HAP-1 (cell line): ENCODE data around the gene CLASP2.
A peak's percentile ranks its signal among the peaks of the same experiment; 100 is the strongest.

ENCODE experiments used
- DNase-seq, 2 experiments: peaks; one replicate each; pipeline ENCODE4 v3.0.0-alpha.2; 2016 to 2020; ENCODE audit warnings: low spot score in 2 of 2
- H3K27me3 ChIP-seq: fragments of 250-450 bp; sonication (Bioruptor Pico); 2 replicates; pipeline ENCODE4 v1.5.1; 2020; ENCODE audit warnings: low read depth, mild to moderate bottlenecking, moderate library complexity
- H3K36me3 ChIP-seq: fragments of 250-450 bp; sonication (Bioruptor Pico); replicated peaks from 2 replicates; pipeline ENCODE4 v1.5.1; 2020; ENCODE audit warnings: mild to moderate bottlenecking
- H3K4me1 ChIP-seq: fragments of 250-450 bp; sonication (Bioruptor Pico); 2 replicates; pipeline ENCODE4 v1.5.1; 2020; ENCODE audit warnings: mild to moderate bottlenecking
- H3K4me3 ChIP-seq: fragments of 250-450 bp; sonication (Bioruptor Pico); 2 replicates; pipeline ENCODE4 v1.5.1; 2020; ENCODE audit warnings: mild to moderate bottlenecking, moderate library complexity
- H3K9me3 ChIP-seq: fragments of 250-450 bp; sonication (Bioruptor Pico); 2 replicates; pipeline ENCODE4 v1.5.1; 2020; ENCODE audit warnings: mild to moderate bottlenecking, moderate library complexity
- in situ Hi-C: fragments of 300-500 bp; cut with MboI; formaldehyde crosslinking; loops from 3 replicates; pipeline ENCODE4 v1.14.3; 2020; ENCODE audit warnings: low sequenced_read_pairs, inconsistent platforms, mixed read lengths

Gene CLASP2

DNA sequence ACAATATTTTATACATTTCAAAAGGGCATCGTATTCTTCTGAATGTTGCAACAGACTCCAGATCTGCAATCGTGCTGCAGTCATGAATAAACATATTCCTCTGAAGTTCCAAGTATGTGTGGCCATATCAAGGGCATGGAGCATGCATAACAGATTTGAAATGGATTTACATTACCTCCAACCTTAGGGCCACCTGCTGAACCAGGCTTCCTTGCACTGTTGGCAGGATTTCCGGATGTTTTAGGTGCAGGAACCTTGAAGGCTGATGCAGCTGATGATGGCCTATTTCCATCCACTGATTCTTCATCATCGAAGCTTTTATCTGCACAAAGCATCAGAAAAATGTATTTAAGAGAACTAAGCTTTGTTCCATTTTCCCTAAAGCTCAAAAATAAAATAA is 73.5 kb downstream of the CLASP2 start:
- in situ Hi-C loops = no loop called here
- peaks cover 23% of the 10 kb centered on the region for H3K4me1 ChIP-seq
- no peaks in the 10 kb centered on the region for H3K27me3 ChIP-seq
- no peaks in the 10 kb centered on the region for H3K36me3 ChIP-seq
- H3K9me3 ChIP-seq = no peaks in the 10 kb centered on the region
- no peak overlapping the region for H3K4me3 ChIP-seq
- DNase-seq = no peak

DNA sequence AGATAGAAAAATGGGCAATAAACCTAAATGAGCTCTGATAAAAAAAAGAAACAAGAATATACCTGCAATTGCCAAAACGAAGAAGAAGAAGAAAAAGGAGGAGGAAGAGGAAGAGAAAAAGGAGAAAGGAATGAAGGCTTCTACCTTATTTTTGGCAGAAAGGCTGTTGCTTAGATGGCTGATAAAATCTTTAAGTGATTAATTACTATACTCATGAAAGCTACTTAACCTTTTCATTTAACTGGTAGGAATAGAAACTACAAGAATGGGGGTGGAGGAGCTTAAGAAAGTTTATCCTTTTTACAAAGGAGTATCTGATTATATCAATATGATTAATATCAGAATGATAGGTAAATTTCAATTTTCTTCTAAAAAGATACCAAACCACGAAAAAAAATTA is 75.2 kb downstream of the CLASP2 start:
- DNase-seq = no peak
- H3K27me3 ChIP-seq = no peaks in the 10 kb centered on the region
- in situ Hi-C loops = no loop called here
- no peaks in the 10 kb centered on the region for H3K36me3 ChIP-seq
- peaks cover 23% of the 10 kb centered on the region for H3K4me1 ChIP-seq
- no peak overlapping the region for H3K4me3 ChIP-seq
- H3K9me3 ChIP-seq = no peaks in the 10 kb centered on the region

DNA sequence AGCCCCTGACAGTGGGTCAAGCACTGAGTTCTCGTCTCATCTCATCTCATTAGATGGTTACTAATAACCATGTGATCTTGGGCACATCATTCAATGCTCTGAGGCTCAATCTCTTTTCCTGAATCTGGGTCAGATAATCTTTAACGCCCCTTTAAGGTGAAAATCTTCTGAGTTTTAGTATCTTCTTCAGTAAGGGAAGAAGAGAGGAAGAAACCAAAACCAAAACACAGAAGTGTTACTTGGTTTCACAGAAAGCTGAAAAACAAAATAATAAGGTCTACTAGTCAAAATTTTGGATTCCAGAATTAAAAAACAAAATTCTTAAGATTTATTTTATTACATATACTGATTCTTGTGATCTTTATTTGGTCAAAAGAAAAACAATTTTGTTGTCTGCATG is 78.2 kb downstream of the CLASP2 start:
- no peaks in the 10 kb centered on the region for H3K9me3 ChIP-seq

DNA sequence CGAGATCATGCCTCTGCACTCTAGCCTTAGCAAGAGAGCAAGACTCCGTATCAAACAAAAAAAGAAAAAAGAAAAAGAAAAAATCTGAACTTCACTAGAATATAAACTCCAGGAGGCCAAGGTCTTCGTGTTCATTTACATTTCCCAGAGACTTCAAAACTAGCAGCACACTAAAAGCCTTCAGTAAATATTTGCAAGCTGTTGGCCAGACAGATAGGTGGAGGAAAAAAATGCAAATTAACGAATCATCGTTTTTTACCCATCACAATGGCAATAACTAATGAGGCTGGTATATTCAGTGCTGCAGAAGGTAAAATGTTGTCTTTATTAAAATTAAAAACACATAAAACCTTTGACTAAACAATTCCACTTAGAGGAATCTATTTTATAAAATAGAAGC is 80.6 kb downstream of the CLASP2 start:
- H3K9me3 ChIP-seq = no peaks in the 10 kb centered on the region
- no peaks in the 10 kb centered on the region for H3K36me3 ChIP-seq
- in situ Hi-C loops = loop anchor here (10.0 kb wide), 1 partner anchor 147 kb away; no protein-coding TSS in a partner anchor
- H3K27me3 ChIP-seq = no peaks in the 10 kb centered on the region
- DNase-seq = no peak
- no peak overlapping the region for H3K4me3 ChIP-seq
- H3K4me1 ChIP-seq = no peaks in the 10 kb centered on the region

More for the DNA sequence above, 78.2 kb downstream of the CLASP2 start:
- no peaks in the 10 kb centered on the region for H3K4me1 ChIP-seq
- no peak overlapping the region for H3K4me3 ChIP-seq
- H3K27me3 ChIP-seq = no peaks in the 10 kb centered on the region
- no peak for DNase-seq
- H3K36me3 ChIP-seq = no peaks in the 10 kb centered on the region
- in situ Hi-C loops = loop anchor here (10.0 kb wide), 1 partner anchor 145 kb away; no protein-coding TSS in a partner anchor

DNA sequence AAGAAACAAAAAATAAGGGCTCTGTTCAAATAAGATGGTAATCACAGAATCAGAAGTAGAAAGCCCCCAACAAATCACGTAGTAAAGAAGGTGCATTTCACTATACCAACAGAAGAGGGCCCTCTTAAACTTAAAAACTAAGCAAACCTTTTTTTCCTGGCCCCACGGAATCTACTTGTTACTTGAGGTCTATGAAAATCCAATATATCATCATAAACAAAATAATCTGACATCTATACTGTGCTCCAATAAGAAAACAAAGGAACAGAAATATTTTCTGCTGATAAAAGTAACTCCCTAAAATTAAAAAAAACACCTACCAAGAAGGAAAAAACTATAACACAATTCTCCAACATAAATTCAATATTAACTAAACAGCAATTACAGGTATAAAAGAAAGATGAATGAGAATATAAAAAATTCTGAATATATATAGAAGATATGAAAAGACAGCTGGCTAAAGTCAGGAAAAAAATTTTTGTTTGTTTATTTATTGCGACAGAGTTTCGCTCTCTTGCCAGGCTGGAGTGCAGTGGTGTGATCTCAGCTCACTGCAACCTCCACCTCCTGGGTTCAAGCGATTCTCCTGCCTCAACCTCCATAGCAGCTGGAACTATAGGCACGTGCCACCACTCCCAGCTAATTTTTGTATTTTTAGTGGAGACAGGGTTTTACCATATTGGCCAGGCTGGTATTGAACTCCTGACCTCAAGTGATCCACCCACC is 81.8 kb downstream of the CLASP2 start:
- DNase-seq = peak; percentile 36 to 66
- Histone ChIP-seq H3K27me3 (no peaks in the 10 kb centered on the region), H3K4me3 (no peak overlapping the region), H3K9me3 (no peaks in the 10 kb centered on the region), H3K4me1 (no peaks in the 10 kb centered on the region), H3K36me3 (no peaks in the 10 kb centered on the region)
- in situ Hi-C loops = loop anchor here (10.0 kb wide), 1 partner anchor 149 kb away; no protein-coding TSS in a partner anchor

DNA sequence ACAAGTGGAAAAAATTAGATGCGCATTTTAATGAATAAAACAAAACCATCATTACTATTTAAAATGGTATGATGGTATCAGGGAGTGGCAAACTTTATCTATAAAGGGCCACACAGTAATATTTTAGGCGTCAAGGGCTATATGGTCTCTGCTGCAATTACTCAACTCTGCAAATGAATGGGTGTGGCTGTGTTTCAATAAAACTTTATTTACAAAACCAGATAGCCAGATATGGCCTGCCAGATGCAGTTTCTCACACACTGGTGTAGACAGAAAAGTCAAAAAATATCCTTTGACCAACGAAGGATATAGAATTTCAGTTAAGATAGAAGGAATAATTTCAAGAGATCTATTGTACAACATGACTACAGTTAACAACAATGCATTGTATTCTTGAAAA is 83.8 kb downstream of the CLASP2 start:
- DNase-seq = no peak
- Histone ChIP-seq H3K27me3 (no peaks in the 10 kb centered on the region), H3K4me1 (no peaks in the 10 kb centered on the region), H3K9me3 (no peaks in the 10 kb centered on the region), H3K36me3 (no peaks in the 10 kb centered on the region), H3K4me3 (no peak overlapping the region)
- in situ Hi-C loops = loop anchor here (10.0 kb wide), 1 partner anchor 151 kb away; no protein-coding TSS in a partner anchor

DNA sequence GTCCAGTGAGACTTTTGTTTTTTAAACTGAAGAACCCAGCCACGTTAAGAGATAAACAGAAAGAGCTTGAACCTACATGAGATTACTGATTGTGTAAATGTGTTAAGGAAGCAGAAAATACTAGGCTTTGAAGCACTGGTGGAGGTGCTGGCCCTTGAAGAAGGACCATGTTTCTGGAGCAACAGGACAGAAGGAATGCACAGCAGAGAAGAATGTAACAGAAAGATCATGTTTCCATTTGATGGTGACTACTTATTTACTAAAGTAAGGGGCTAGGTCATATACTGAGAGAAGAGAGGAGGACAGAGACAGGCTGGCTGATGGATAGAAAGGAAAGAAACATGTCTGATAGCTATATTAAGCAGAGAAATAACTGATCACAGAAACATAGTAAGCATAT is 88.8 kb downstream of the CLASP2 start:
- DNase-seq = no peak
- H3K27me3 ChIP-seq = no peaks in the 10 kb centered on the region
- in situ Hi-C loops = no loop called here
- H3K9me3 ChIP-seq = no peaks in the 10 kb centered on the region
- peaks cover 6% of the 10 kb centered on the region; the same call in 1 of the 2 replicates for H3K36me3 ChIP-seq
- no peaks in the 10 kb centered on the region for H3K4me1 ChIP-seq
- no peak overlapping the region for H3K4me3 ChIP-seq

DNA sequence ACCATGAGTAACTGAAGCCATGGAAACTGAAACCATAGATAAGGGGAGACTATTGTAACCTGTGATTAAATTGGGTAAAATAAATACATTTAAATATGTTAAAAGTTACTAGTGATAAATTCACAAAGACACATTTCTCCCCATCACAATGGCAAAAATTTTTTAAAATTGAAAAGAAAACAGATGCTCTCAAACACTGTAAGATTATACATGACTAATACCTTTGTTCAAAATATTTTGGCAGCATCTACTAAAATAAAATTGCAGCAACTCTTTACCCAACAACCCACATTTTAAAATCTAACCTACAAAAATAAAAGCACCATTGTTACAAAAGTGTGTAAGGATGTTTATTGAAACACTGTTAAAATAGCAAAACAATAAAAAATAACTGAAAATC is 93.3 kb downstream of the CLASP2 start:
- no peak overlapping the region for H3K4me3 ChIP-seq
- no peaks in the 10 kb centered on the region for H3K4me1 ChIP-seq
- peaks cover 6% of the 10 kb centered on the region; the same call in 1 of the 2 replicates for H3K36me3 ChIP-seq
- no peak for DNase-seq
- H3K27me3 ChIP-seq = no peaks in the 10 kb centered on the region
- in situ Hi-C loops = no loop called here
- no peaks in the 10 kb centered on the region for H3K9me3 ChIP-seq

DNA sequence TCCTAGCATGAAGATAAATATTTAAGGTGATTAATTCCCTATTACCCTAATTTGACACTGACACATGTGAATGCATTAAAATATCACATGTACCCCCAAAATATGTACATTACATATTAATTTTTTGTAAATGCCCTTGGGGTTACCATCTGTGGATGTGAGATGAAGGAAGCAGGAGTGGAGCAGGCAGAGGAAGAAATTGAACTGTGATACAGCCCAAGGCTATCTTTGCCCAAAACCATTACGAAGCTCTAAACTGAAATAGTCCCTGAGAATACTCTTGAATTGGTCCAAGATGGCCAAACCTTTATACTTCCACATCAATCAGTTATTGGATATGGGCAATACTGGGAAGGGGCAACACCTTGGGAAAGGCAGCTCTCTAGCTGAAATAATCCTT is 105.0 kb downstream of the CLASP2 start:
- H3K36me3 ChIP-seq = peaks cover 6% of the 10 kb centered on the region; the same call in 1 of the 2 replicates
- no peak overlapping the region for H3K4me3 ChIP-seq
- in situ Hi-C loops = no loop called here
- no peak for DNase-seq
- H3K27me3 ChIP-seq = no peaks in the 10 kb centered on the region
- no peaks in the 10 kb centered on the region for H3K9me3 ChIP-seq
- peaks cover 13% of the 10 kb centered on the region for H3K4me1 ChIP-seq

DNA sequence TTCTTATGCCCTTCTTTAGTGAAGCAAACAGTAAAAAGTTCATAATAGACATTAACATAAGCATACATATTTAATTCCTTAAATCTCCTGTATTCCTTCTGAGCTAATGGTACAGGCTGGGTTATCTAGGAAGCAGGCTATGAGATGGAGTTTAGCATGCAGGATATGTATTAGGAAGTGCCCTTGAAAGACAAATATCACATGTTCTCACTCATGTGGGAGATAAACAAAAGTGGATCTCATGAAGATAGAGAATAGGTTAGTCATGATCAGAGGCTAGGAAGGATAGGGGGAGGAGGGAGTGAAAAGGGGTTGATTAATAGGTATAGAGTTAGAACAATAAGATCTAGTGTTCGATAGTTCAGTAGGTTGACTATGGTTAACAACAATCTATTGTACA is 105.4 kb downstream of the CLASP2 start:
- no peak for DNase-seq
- Histone ChIP-seq H3K36me3 (peaks cover 6% of the 10 kb centered on the region; the same call in 1 of the 2 replicates), H3K4me1 (peaks cover 13% of the 10 kb centered on the region), H3K27me3 (no peaks in the 10 kb centered on the region), H3K4me3 (no peak overlapping the region), H3K9me3 (no peaks in the 10 kb centered on the region)
- in situ Hi-C loops = no loop called here

DNA sequence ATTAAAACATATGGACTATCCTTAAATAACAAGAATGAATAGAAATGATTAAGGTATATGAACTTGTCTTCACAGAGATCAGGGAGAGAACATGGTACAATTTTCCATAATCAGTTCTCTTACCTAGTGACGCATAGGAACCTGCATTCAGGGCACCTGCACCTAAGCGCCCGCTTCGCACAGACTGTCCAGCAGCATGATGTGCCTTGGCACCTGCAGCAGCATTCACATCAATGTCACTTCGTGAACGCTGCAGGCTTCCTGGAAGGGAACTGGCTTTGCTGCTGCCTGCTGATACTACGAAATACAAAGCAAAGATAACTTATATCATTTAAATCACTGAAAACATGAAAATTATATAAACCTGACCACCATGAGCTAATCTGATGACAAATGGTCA is 115.2 kb downstream of the CLASP2 start:
- Histone ChIP-seq H3K9me3 (no peaks in the 10 kb centered on the region), H3K27me3 (no peaks in the 10 kb centered on the region), H3K4me3 (no peak overlapping the region), H3K4me1 (no peaks in the 10 kb centered on the region), H3K36me3 (peaks cover 37% of the 10 kb centered on the region)
- in situ Hi-C loops = no loop called here
- no peak for DNase-seq

DNA sequence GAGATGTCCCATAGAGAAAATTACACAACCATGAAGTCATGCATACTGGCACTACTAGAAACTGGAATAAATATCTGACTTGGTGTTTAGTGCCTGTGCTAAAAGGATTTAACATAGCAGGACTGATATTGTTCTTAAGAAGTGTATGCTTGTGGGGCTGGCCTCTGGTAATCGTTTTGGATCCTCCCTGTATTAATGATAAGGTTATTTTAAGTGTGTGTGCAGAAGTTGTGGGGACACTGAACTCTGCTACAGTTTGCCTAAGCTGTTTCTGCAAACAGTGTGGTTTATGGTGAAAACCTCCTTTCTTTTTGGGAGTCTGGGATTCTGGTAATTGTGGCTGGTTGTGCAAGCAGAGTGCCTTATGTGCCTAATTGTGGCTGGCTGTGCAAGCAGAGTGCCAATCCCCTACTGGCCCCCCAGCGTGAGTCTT is 120.8 kb downstream of the CLASP2 start:
- H3K4me3 ChIP-seq = no peak overlapping the region
- no peaks in the 10 kb centered on the region for H3K4me1 ChIP-seq
- in situ Hi-C loops = no loop called here
- no peak for DNase-seq
- no peaks in the 10 kb centered on the region for H3K9me3 ChIP-seq
- H3K36me3 ChIP-seq = peaks cover 17% of the 10 kb centered on the region
- H3K27me3 ChIP-seq = no peaks in the 10 kb centered on the region

DNA sequence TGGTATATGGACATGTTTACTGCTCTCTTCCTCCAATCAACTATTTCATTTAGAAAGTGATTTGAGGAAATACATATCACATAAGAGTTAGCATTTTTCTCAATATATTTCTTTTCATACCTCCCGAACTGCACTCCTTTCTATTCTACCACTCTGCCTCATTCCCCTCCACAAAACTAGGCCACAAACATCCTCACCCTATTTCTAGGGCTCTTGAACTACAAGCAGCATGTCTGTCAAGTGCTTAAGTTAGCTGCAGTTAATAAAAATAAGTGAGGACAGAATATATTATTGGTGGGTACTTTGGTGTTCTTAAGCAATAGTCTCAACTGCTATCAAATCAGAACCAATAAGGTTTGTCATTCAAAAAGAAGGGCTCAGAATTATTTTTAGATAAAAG is 125.1 kb downstream of the CLASP2 start:
- no peak for DNase-seq
- Histone ChIP-seq H3K4me3 (no peak overlapping the region), H3K9me3 (no peaks in the 10 kb centered on the region), H3K36me3 (peaks cover 5% of the 10 kb centered on the region), H3K27me3 (no peaks in the 10 kb centered on the region), H3K4me1 (peaks cover 4% of the 10 kb centered on the region; the same call in 1 of the 2 replicates)
- in situ Hi-C loops = no loop called here

DNA sequence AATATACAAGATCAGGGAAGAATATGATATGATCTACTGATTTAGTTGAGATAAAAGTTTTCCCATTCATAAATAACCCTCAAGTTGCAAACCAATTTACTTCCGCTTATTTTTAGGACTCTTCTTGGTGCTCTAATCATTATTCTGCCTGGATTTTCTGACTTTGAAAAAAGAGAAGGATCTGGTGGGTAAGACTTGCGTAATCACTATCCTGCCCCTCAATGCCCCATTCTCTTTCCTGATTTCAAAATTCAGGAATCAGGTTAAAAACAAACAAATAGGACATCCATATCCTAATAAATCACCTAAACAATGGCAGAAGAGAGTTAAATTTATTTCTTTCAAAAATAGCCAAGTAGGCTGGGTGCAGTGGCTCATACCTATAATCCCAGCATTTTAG is 127.5 kb downstream of the CLASP2 start:
- in situ Hi-C loops = no loop called here
- Histone ChIP-seq H3K27me3 (no peaks in the 10 kb centered on the region), H3K36me3 (peaks cover 5% of the 10 kb centered on the region), H3K4me1 (peaks cover 4% of the 10 kb centered on the region; the same call in 1 of the 2 replicates), H3K4me3 (no peak overlapping the region), H3K9me3 (no peaks in the 10 kb centered on the region)
- no peak for DNase-seq
